Mammary epithelial cell (primary cell): ENCODE measurements around the gene TXNDC15.

Experiments
- CTCF ChIP-seq, 2 donors: IDR thresholded peaks in 1 of 2; conservative IDR thresholded peaks in 1 of 2; 2 replicates each; pipeline ENCODE4 v1.5.1; 2011 to 2012; ENCODE audit warnings: inconsistent platforms in 2 of 2, low read length in 2 of 2, mild to moderate bottlenecking in 2 of 2, control low read depth in 1 of 2, low read depth in 1 of 2; ENCODE audit not compliant: insufficient read depth in 1 of 2; ENCODE audit errors: extremely low read depth in 1 of 2
- EZH2 ChIP-seq: IDR thresholded peaks from 2 replicates; pipeline ENCODE4 v1.6.1; 2012; ENCODE audit warnings: low read length, inconsistent platforms, borderline replicate concordance

- TF ChIP-seq CTCF (conservative IDR thresholded peaks at IDR 0.05 in 1 of 2, IDR thresholded peaks at IDR 0.05 in 1 of 2; ENCODE audit: extremely low read depth in 1 of 2, insufficient read depth in 1 of 2, low read depth in 1 of 2, low read length in 2 of 2) (no peak), EZH2 (no peak)
These were observed 69.4 kb downstream of the TXNDC15 start for GRCh38 chr5:134943547-134943946.
